GM12878 (cell line): ENCODE results near the gene WDR26. TPM values are rescaled to one million over a fixed set of nuclear protein-coding genes. Genes with fewer than 3 reads are reported as not detected.
A peak's percentile ranks its signal among the peaks of the same experiment; 100 is the strongest.

Experiments used
- BRCA1 ChIP-seq: IDR thresholded peaks from 2 replicates; pipeline ENCODE4 v1.6.1; 2011; ENCODE audit warnings: low read depth, low read length, improper control_type of control experiment
- DPF2 ChIP-seq: fragments of 450-650 bp; IDR thresholded peaks from 2 replicates; pipeline ENCODE4 v1.6.1; 2017; ENCODE audit warnings: mild to moderate bottlenecking
- E2F4 ChIP-seq: IDR thresholded peaks from 2 replicates; pipeline ENCODE4 v1.6.1; 2012; ENCODE audit warnings: low read depth, low read length, improper control_type of control experiment
- EZH2 ChIP-seq: IDR thresholded peaks from 2 replicates; pipeline ENCODE4 v1.6.1; 2012; ENCODE audit warnings: low read depth, mild to moderate bottlenecking, control low read depth, inconsistent platforms, low read length, borderline replicate concordance; ENCODE audit not compliant: control insufficient read depth
- GATAD2B ChIP-seq: fragments of 450-650 bp; conservative IDR thresholded peaks from 2 replicates; pipeline ENCODE4 v1.6.1; 2017; ENCODE audit warnings: low read depth, mild to moderate bottlenecking, moderate library complexity
- MYC ChIP-seq: IDR thresholded peaks from 2 replicates; pipeline ENCODE4 v1.6.1; 2011; ENCODE audit warnings: mild to moderate bottlenecking, low read length, moderate library complexity, inconsistent platforms; ENCODE audit not compliant: insufficient read depth, insufficient replicate concordance, insufficient read length, severe bottlenecking
- PKNOX1 ChIP-seq: fragments of 450-650 bp; IDR thresholded peaks from 2 replicates; pipeline ENCODE4 v1.6.1; 2016; ENCODE audit warnings: mild to moderate bottlenecking
- POLR2AphosphoS5 ChIP-seq: IDR thresholded peaks from 2 replicates; pipeline ENCODE4 v1.6.1; 2011; ENCODE audit warnings: mild to moderate bottlenecking, low read length, inconsistent platforms
- SREBF1 ChIP-seq: IDR thresholded peaks from 2 replicates; pipeline ENCODE4 v1.6.1; 2012; ENCODE audit warnings: mild to moderate bottlenecking, low read length
- USF1 ChIP-seq: IDR thresholded peaks from 2 replicates; pipeline ENCODE4 v1.6.1; 2011; ENCODE audit warnings: borderline replicate concordance, low read depth, mild to moderate bottlenecking, moderate library complexity, mixed read lengths, low read length; ENCODE audit not compliant: insufficient read depth; ENCODE audit errors: extremely low read length
- ZBTB4 ChIP-seq: fragments of 450-650 bp; formaldehyde crosslinking; IDR thresholded peaks from 2 replicates; pipeline ENCODE4 v1.4.0; 2022; ENCODE audit warnings: mild to moderate bottlenecking, moderate library complexity
- ZNF384 ChIP-seq: IDR thresholded peaks from 2 replicates; pipeline ENCODE4 v1.6.1; 2012; ENCODE audit warnings: low read depth, mild to moderate bottlenecking, low read length, improper control_type of control experiment, borderline replicate concordance
- ZNF622 ChIP-seq: fragments of 450-650 bp; IDR thresholded peaks from 2 replicates; pipeline ENCODE4 v1.6.1; 2017; ENCODE audit warnings: mild to moderate bottlenecking, inconsistent platforms
- polyA plus RNA-seq, 11 experiments: library from polyadenylated mRNA; depleted of rRNA in 4 of 11; unstranded in 6 of 11; stranded (reverse) in 5 of 11; fragments of >200 nt; fragmentation: Nextera tagmentation in 4 of 11; fragmentation: Illumina TruSeq in 1 of 11; extraction: Ambion mirVana in 4 of 11; extraction: Trizol in 1 of 11; gene quantifications; 1 replicate in 1 of 11; 2 replicates in 10 of 11; pipeline versions ENCODE4 v1.2.1 to v1.2.3, GENCODE V29; 2011 to 2016; ENCODE audit warnings: inconsistent platforms in 2 of 11, missing spikeins in 2 of 11, low read depth in 1 of 11
- total RNA-seq, 4 experiments: library from RNA; depleted of rRNA in 3 of 4; stranded (reverse); fragments of >200 nt in 3 of 4; fragmentation: Illumina TruSeq in 1 of 4; extraction: Trizol in 1 of 4; gene quantifications; 2 replicates each; pipeline versions ENCODE4 v1.2.1 to v1.2.3, GENCODE V29; 2013 to 2021
- TF ChIP-seq, protein P1 (sequence below): IDR thresholded peaks from 2 replicates; pipeline ENCODE4 v1.6.1; 2011; ENCODE audit warnings: low read depth, low read length, improper control_type of control experiment, borderline replicate concordance
- TF ChIP-seq, protein P2 (sequence below): IDR thresholded peaks from 2 replicates; pipeline ENCODE4 v1.6.1; 2012; ENCODE audit warnings: low read length, inconsistent platforms
- TF ChIP-seq, protein P3 (sequence below): IDR thresholded peaks from 2 replicates; pipeline ENCODE4 v1.6.1; 2012; ENCODE audit warnings: mild to moderate bottlenecking, low read depth, low read length

WDR26 gene
- total and polyA plus RNA-seq, 10 of the 15 experiments (the other 5 are each of a cell fraction or from before 2014, with no cell fraction given) = 6.6 to 47.0 (median 24.4) TPM

- TF ChIP-seq ZBTB4 (CRISPR knock-in tag) = no peak
- no peak for TF ChIP-seq EZH2
- peak; percentile 60; the same call in 1 of the 2 replicates for TF ChIP-seq GATAD2B
- TF ChIP-seq, protein P1, sequence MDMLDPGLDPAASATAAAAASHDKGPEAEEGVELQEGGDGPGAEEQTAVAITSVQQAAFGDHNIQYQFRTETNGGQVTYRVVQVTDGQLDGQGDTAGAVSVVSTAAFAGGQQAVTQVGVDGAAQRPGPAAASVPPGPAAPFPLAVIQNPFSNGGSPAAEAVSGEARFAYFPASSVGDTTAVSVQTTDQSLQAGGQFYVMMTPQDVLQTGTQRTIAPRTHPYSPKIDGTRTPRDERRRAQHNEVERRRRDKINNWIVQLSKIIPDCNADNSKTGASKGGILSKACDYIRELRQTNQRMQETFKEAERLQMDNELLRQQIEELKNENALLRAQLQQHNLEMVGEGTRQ = no peak
- no peak for TF ChIP-seq E2F4
- no peak for TF ChIP-seq ZNF622
- peak; percentile 80 for TF ChIP-seq DPF2
- TF ChIP-seq, protein P2, sequence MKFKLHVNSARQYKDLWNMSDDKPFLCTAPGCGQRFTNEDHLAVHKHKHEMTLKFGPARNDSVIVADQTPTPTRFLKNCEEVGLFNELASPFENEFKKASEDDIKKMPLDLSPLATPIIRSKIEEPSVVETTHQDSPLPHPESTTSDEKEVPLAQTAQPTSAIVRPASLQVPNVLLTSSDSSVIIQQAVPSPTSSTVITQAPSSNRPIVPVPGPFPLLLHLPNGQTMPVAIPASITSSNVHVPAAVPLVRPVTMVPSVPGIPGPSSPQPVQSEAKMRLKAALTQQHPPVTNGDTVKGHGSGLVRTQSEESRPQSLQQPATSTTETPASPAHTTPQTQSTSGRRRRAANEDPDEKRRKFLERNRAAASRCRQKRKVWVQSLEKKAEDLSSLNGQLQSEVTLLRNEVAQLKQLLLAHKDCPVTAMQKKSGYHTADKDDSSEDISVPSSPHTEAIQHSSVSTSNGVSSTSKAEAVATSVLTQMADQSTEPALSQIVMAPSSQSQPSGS = peak; percentile 60; the same call in 1 of the 2 replicates
- no peak for TF ChIP-seq SREBF1
- TF ChIP-seq BRCA1 = no peak
- TF ChIP-seq, protein P3, sequence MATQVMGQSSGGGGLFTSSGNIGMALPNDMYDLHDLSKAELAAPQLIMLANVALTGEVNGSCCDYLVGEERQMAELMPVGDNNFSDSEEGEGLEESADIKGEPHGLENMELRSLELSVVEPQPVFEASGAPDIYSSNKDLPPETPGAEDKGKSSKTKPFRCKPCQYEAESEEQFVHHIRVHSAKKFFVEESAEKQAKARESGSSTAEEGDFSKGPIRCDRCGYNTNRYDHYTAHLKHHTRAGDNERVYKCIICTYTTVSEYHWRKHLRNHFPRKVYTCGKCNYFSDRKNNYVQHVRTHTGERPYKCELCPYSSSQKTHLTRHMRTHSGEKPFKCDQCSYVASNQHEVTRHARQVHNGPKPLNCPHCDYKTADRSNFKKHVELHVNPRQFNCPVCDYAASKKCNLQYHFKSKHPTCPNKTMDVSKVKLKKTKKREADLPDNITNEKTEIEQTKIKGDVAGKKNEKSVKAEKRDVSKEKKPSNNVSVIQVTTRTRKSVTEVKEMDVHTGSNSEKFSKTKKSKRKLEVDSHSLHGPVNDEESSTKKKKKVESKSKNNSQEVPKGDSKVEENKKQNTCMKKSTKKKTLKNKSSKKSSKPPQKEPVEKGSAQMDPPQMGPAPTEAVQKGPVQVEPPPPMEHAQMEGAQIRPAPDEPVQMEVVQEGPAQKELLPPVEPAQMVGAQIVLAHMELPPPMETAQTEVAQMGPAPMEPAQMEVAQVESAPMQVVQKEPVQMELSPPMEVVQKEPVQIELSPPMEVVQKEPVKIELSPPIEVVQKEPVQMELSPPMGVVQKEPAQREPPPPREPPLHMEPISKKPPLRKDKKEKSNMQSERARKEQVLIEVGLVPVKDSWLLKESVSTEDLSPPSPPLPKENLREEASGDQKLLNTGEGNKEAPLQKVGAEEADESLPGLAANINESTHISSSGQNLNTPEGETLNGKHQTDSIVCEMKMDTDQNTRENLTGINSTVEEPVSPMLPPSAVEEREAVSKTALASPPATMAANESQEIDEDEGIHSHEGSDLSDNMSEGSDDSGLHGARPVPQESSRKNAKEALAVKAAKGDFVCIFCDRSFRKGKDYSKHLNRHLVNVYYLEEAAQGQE = no peak
- TF ChIP-seq USF1 = no peak
- TF ChIP-seq POLR2AphosphoS5 = no peak
- TF ChIP-seq MYC = no peak
- no peak for TF ChIP-seq ZNF384
- no peak for TF ChIP-seq PKNOX1
Measured at GRCh38 chr1:224380003-224380402, 54.6 kb downstream of the WDR26 start (continued).
